Gastrocnemius medialis (tissue), 4 donors: ENCODE results near the gene ZNF527.

Source experiments
- POLR2A ChIP-seq, 2 donors: fragments of 450-650 bp; IDR thresholded peaks; one replicate each; pipeline ENCODE4 v1.6.1; 2017; ENCODE audit warnings: antibody characterized with exemption in 2 of 2, mild to moderate bottlenecking in 2 of 2, moderate library complexity in 2 of 2
- TF ChIP-seq, protein P1 (sequence below), 5 experiments: fragments of 450-650 bp in 3 of 5; fragments of 200-600 bp in 2 of 5; sonication (generic) in 2 of 5; IDR thresholded peaks in 4 of 5; conservative IDR thresholded peaks in 1 of 5; 1 replicate in 4 of 5; 2 replicates in 1 of 5; pipeline ENCODE4 v1.5.1; 2016 to 2019; ENCODE audit warnings: antibody characterized with exemption in 5 of 5, mild to moderate bottlenecking in 3 of 5, moderate library complexity in 3 of 5

DNA sequence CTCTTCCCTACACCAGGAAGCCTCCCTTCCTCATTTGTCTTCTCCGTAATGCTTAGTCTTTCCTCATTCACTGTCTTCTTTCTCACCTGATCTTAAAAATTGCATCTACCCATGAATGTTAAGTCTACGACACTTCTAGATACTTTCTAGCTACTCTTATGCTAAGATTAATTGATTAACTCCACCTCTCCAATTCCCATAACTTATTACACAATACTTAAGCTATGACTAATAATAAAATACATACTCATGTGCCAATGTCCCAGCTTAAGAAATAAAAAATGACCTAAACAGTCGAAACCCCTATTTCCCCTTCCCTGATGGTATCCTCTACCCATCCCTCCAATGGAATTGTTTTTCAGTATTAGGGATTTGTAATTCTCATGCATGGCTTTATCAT lies 22.8 kb upstream of the ZNF527 start:
- TF ChIP-seq, protein P1, sequence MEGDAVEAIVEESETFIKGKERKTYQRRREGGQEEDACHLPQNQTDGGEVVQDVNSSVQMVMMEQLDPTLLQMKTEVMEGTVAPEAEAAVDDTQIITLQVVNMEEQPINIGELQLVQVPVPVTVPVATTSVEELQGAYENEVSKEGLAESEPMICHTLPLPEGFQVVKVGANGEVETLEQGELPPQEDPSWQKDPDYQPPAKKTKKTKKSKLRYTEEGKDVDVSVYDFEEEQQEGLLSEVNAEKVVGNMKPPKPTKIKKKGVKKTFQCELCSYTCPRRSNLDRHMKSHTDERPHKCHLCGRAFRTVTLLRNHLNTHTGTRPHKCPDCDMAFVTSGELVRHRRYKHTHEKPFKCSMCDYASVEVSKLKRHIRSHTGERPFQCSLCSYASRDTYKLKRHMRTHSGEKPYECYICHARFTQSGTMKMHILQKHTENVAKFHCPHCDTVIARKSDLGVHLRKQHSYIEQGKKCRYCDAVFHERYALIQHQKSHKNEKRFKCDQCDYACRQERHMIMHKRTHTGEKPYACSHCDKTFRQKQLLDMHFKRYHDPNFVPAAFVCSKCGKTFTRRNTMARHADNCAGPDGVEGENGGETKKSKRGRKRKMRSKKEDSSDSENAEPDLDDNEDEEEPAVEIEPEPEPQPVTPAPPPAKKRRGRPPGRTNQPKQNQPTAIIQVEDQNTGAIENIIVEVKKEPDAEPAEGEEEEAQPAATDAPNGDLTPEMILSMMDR (IDR thresholded peaks at IDR 0.05 in 4 of 5, conservative IDR thresholded peaks at IDR 0.05 in 1 of 5): no peak
- no peak for TF ChIP-seq POLR2A (IDR thresholded peaks at IDR 0.05)
